Measurements from ENCODE around the gene TWIST2. TPM values are rescaled to one million over a fixed set of nuclear protein-coding genes. Genes with fewer than 3 reads are reported as not detected.

Gene TWIST2
- polyA plus RNA-seq, 1 experiment: 15.6 TPM

- TF ChIP-seq CTCF (IDR thresholded peaks at IDR 0.05; ENCODE audit: low read depth, low read length): no peak
- Histone ChIP-seq H3K4me3 (ENCODE audit: low read depth, low read length) (no peak overlapping the region), H3K9me3 (ENCODE audit: control insufficient read depth, insufficient read depth, low read length) (peaks cover 5% of the 10 kb centered on the region), H3K27ac (ENCODE audit: low read depth, low read length) (no peak overlapping the region), H3K27me3 (ENCODE audit: control insufficient read depth, insufficient read depth, low read length) (peaks cover 2% of the 10 kb centered on the region)
- ChIA-PET POLR2A (no interaction called here), CTCF (interaction anchor here (1.3 kb wide), 1 partner anchor 133 kb away, joined by 3 read pairs; no protein-coding TSS in a partner anchor)
- no peak for DNase-seq (ENCODE audit: low read depth, low spot score)
These were observed 6.2 kb upstream of the TWIST2 start for GRCh38 chr2:238841542-238842164.

- H3K9me3 ChIP-seq (ENCODE audit: control insufficient read depth, insufficient read depth, low read length): peaks cover 5% of the 10 kb centered on the region
- POLR2A ChIA-PET: interaction anchor here (0.7 kb wide), 1 partner anchor 104 kb away, joined by 3 read pairs; no protein-coding TSS in a partner anchor
- peaks cover 2% of the 10 kb centered on the region for H3K27me3 ChIP-seq (ENCODE audit: control insufficient read depth, insufficient read depth, low read length)
- no peak for TF ChIP-seq CTCF (IDR thresholded peaks at IDR 0.05; ENCODE audit: low read depth, low read length)
- DNase-seq (ENCODE audit: low read depth, low spot score): no peak
- CTCF ChIA-PET: no interaction called here
- no peak overlapping the region for H3K27ac ChIP-seq (ENCODE audit: low read depth, low read length)
- no peak overlapping the region for H3K4me3 ChIP-seq (ENCODE audit: low read depth, low read length)
These were observed 4.4 kb upstream of the TWIST2 start for GRCh38 chr2:238843476-238843875.

GRCh38 chr2:238845583-238846377 lies 2.1 kb upstream of the TWIST2 start:
- no peak for TF ChIP-seq CTCF (IDR thresholded peaks at IDR 0.05; ENCODE audit: low read depth, low read length)
- DNase-seq (ENCODE audit: low read depth, low spot score): no peak
- Histone ChIP-seq H3K9me3 (ENCODE audit: control insufficient read depth, insufficient read depth, low read length) (no peaks in the 10 kb centered on the region; the same call in 1 of the 2 replicates), H3K4me3 (ENCODE audit: low read depth, low read length) (no peak overlapping the region), H3K27me3 (ENCODE audit: control insufficient read depth, insufficient read depth, low read length) (peaks cover 2% of the 10 kb centered on the region), H3K27ac (ENCODE audit: low read depth, low read length) (no peak overlapping the region)
- CTCF ChIA-PET: interaction anchor here (0.6 to 1.3 kb wide), 4 partner anchors 61 to 475 kb away, joined by 3 to 4 read pairs (median 3); no protein-coding TSS in a partner anchor
- POLR2A ChIA-PET: interaction anchor here (0.6 kb wide), 1 partner anchor 179 kb away, joined by 3 read pairs; no protein-coding TSS in a partner anchor

GRCh38 chr2:238846378-238846627 lies 1.6 kb upstream of the TWIST2 start:
- Histone ChIP-seq H3K27ac (ENCODE audit: low read depth, low read length) (no peak overlapping the region), H3K27me3 (ENCODE audit: control insufficient read depth, insufficient read depth, low read length) (peaks cover 2% of the 10 kb centered on the region), H3K4me3 (ENCODE audit: low read depth, low read length) (no peak overlapping the region), H3K9me3 (ENCODE audit: control insufficient read depth, insufficient read depth, low read length) (no peaks in the 10 kb centered on the region; the same call in 1 of the 2 replicates)
- ChIA-PET POLR2A (interaction anchor here (0.6 kb wide), 1 partner anchor 179 kb away, joined by 3 read pairs; no protein-coding TSS in a partner anchor), CTCF (interaction anchor here (0.6 to 1.3 kb wide), 4 partner anchors 61 to 475 kb away, joined by 3 to 4 read pairs (median 3); no protein-coding TSS in a partner anchor)
- TF ChIP-seq CTCF (IDR thresholded peaks at IDR 0.05; ENCODE audit: low read depth, low read length): no peak
- DNase-seq (ENCODE audit: low read depth, low spot score): no peak
